Muscle layer of colon (tissue), 2 donors: ENCODE measurements around the gene SORT1.
"Not testable (repeated sequence)": the region's sequence is repeated elsewhere in the genome, so short reads cannot be mapped to it uniquely, and the experiment has no call there.

Experiments
- H3K27ac ChIP-seq: one replicate; pipeline ENCODE4 v1.7.0; 2013; ENCODE audit warnings: low read depth, mild to moderate bottlenecking, low read length, moderate library complexity
- H3K27me3 ChIP-seq, 2 donors: one replicate each; pipeline ENCODE4 v1.7.0; 2013; ENCODE audit warnings: low read length in 2 of 2, mild to moderate bottlenecking in 2 of 2; ENCODE audit not compliant: insufficient read depth in 2 of 2, control insufficient read depth in 1 of 2
- H3K36me3 ChIP-seq: one replicate; pipeline ENCODE4 v1.7.0; 2013; ENCODE audit warnings: mild to moderate bottlenecking, low read length; ENCODE audit not compliant: insufficient read depth
- H3K4me1 ChIP-seq: one replicate; pipeline ENCODE4 v1.7.0; 2013; ENCODE audit warnings: mild to moderate bottlenecking, low read length; ENCODE audit not compliant: insufficient read depth
- H3K4me3 ChIP-seq, 2 donors: one replicate each; pipeline ENCODE4 v1.7.0; 2013; ENCODE audit warnings: low read length in 2 of 2, low read depth in 1 of 2, mild to moderate bottlenecking in 1 of 2, moderate library complexity in 1 of 2
- H3K9ac ChIP-seq: one replicate; pipeline ENCODE4 v1.7.0; 2013; ENCODE audit warnings: low read length
- H3K9me3 ChIP-seq: one replicate; pipeline ENCODE4 v1.7.0; 2013; ENCODE audit warnings: mild to moderate bottlenecking, low read length
- donor health status: abdominal sarcoma.
- donor health status: Adenocarcinoma of cecum.

SORT1 gene

GRCh38 chr1:109395602-109396512 is 1.9 kb downstream of the SORT1 start:
- Histone ChIP-seq H3K4me1 (peaks cover 54% of the 10 kb centered on the region), H3K36me3 (peaks cover 2% of the 10 kb centered on the region), H3K27ac (peak overlapping the region; percentile 78), H3K9me3 (no peaks in the 10 kb centered on the region), H3K27me3 (no peaks in the 10 kb centered on the region), H3K9ac (peak overlapping the region; percentile 28), H3K4me3 (peak overlapping the region in 1 of 2 donors; percentile 64)

GRCh38 chr1:109395282-109395599 is 2.5 kb downstream of the SORT1 start:
- not testable (repeated sequence) for H3K9ac ChIP-seq, H3K27me3 ChIP-seq, H3K36me3 ChIP-seq, H3K9me3 ChIP-seq, H3K4me3 ChIP-seq
- peaks cover 59% of the 10 kb centered on the region for H3K4me1 ChIP-seq
- H3K27ac ChIP-seq: peak overlapping the region; percentile 78

GRCh38 chr1:109394591-109395281 is 3.0 kb downstream of the SORT1 start:
- H3K4me1 ChIP-seq: peaks cover 64% of the 10 kb centered on the region
- no peaks in the 10 kb centered on the region for H3K27me3 ChIP-seq

GRCh38 chr1:109393617-109394233 is 4.0 kb downstream of the SORT1 start:
- no peaks in the 10 kb centered on the region for H3K9me3 ChIP-seq
- H3K27ac ChIP-seq: peak overlapping the region; percentile 82
- peak overlapping the region; percentile 47 for H3K9ac ChIP-seq
- peaks cover 72% of the 10 kb centered on the region for H3K4me1 ChIP-seq
- H3K4me3 ChIP-seq: peak overlapping the region in 1 of 2 donors; percentile 41
- no peaks in the 10 kb centered on the region for H3K36me3 ChIP-seq
- H3K27me3 ChIP-seq: no peaks in the 10 kb centered on the region

More at GRCh38 chr1:109394591-109395281, 3.0 kb downstream of the SORT1 start:
- no peaks in the 10 kb centered on the region for H3K36me3 ChIP-seq
- H3K4me3 ChIP-seq: no peak overlapping the region
- peak overlapping the region; percentile 78 for H3K27ac ChIP-seq
- H3K9me3 ChIP-seq: no peaks in the 10 kb centered on the region
- no peak overlapping the region for H3K9ac ChIP-seq

GRCh38 chr1:109392788-109393616 is 4.7 kb downstream of the SORT1 start:
- H3K27me3 ChIP-seq: no peaks in the 10 kb centered on the region
- H3K4me1 ChIP-seq: peaks cover 72% of the 10 kb centered on the region
- H3K4me3 ChIP-seq: peak overlapping the region; percentile 9 to 41
- peak overlapping the region; percentile 47 for H3K9ac ChIP-seq
- H3K36me3 ChIP-seq: no peaks in the 10 kb centered on the region
- H3K9me3 ChIP-seq: no peaks in the 10 kb centered on the region
- H3K27ac ChIP-seq: peak overlapping the region; percentile 82

- Histone ChIP-seq H3K4me3 (peak overlapping the region in 1 of 2 donors; percentile 41), H3K4me1 (peaks cover 72% of the 10 kb centered on the region), H3K9me3 (no peaks in the 10 kb centered on the region), H3K9ac (peak overlapping the region; percentile 47), H3K27me3 (no peaks in the 10 kb centered on the region), H3K27ac (peak overlapping the region; percentile 82), H3K36me3 (no peaks in the 10 kb centered on the region)
Measured at GRCh38 chr1:109392037-109392787, 5.5 kb downstream of the SORT1 start.

GRCh38 chr1:109391626-109392025 is 6.1 kb downstream of the SORT1 start:
- peak overlapping the region; percentile 82 for H3K27ac ChIP-seq
- no peaks in the 10 kb centered on the region for H3K9me3 ChIP-seq
- H3K4me3 ChIP-seq: peak overlapping the region in 1 of 2 donors; percentile 1
- H3K27me3 ChIP-seq: no peaks in the 10 kb centered on the region
- no peaks in the 10 kb centered on the region for H3K36me3 ChIP-seq
- H3K4me1 ChIP-seq: peaks cover 68% of the 10 kb centered on the region
- peak overlapping the region; percentile 27 for H3K9ac ChIP-seq

GRCh38 chr1:109391157-109391556 is 6.6 kb downstream of the SORT1 start:
- H3K27ac ChIP-seq: peak overlapping the region; percentile 82
- peak overlapping the region; percentile 27 for H3K9ac ChIP-seq
- H3K27me3 ChIP-seq: no peaks in the 10 kb centered on the region
- H3K36me3 ChIP-seq: no peaks in the 10 kb centered on the region
- H3K9me3 ChIP-seq: no peaks in the 10 kb centered on the region
- peak overlapping the region in 1 of 2 donors; percentile 1 for H3K4me3 ChIP-seq
- H3K4me1 ChIP-seq: peaks cover 66% of the 10 kb centered on the region

- H3K4me3 ChIP-seq: no peak overlapping the region
- H3K36me3 ChIP-seq: no peaks in the 10 kb centered on the region
- no peak overlapping the region for H3K9ac ChIP-seq
- H3K27me3 ChIP-seq: no peaks in the 10 kb centered on the region
- H3K4me1 ChIP-seq: peaks cover 69% of the 10 kb centered on the region
- peak overlapping the region; percentile 82 for H3K27ac ChIP-seq
- H3K9me3 ChIP-seq: no peaks in the 10 kb centered on the region
Measured at GRCh38 chr1:109389638-109390341, 7.9 kb downstream of the SORT1 start.
